Cardiac fibroblast (primary cell): ENCODE results near the gene BOC.

Experiments
- DNase-seq, 2 donors: peaks; one replicate each; pipeline versions ENCODE4 v3.0.0 to v3.0.0-alpha.2; 2010; ENCODE audit warnings: low read depth in 2 of 2
- H3K4me3 ChIP-seq, 2 donors: replicated peaks in 1 of 2; 1 replicate in 1 of 2; 2 replicates in 1 of 2; pipeline ENCODE4 v1.5.1; 2011; ENCODE audit warnings: low read depth in 2 of 2, low read length in 2 of 2, mild to moderate bottlenecking in 2 of 2, moderate library complexity in 1 of 2
- CTCF ChIP-seq: IDR thresholded peaks from one replicate; pipeline ENCODE4 v1.5.1; 2011; ENCODE audit warnings: low read depth, mild to moderate bottlenecking, low read length, inconsistent platforms

BOC gene

GRCh38 chr3:113174304-113174703 is 37.1 kb upstream of the BOC start:
- TF ChIP-seq CTCF, result no peak
- no peak for DNase-seq
- no peak overlapping the region for H3K4me3 ChIP-seq

GRCh38 chr3:113174801-113175485 is 36.4 kb upstream of the BOC start:
- DNase-seq, result peak; percentile 10 to 21
- no peak for TF ChIP-seq CTCF
- H3K4me3 ChIP-seq, result no peak overlapping the region

GRCh38 chr3:113177526-113177925 is 33.8 kb upstream of the BOC start:
- H3K4me3 ChIP-seq, result no peak overlapping the region
- TF ChIP-seq CTCF, result no peak
- DNase-seq, result peak in 1 of 2 donors; percentile 7

DNA sequence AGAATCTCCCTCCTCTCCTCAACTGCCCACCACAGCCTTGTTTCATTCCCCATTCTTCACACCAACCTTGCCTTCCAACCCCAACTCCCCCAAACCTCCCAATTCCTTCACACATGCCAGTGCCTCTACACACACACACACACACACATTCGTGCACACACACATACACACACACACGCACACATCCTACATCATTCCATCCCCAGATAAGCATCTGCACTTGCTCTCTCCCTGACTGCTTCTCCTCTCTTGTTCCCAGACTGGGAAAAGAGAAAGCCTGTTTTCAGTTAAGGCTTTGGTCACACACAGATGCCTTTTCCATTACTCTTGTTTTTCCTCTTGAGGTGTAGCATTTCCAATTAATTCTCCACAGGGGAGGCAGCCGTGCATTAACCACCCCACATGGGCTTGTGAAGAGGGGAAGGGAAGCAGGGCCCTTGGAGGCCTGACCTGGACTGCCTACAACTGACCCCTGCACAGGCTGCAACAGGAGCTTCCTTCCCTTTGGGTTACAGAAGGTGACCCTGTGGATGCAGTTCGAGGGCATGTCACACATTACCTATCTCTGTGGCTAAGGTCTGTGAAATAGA is 32.0 kb upstream of the BOC start:
- no peak for DNase-seq
- H3K4me3 ChIP-seq, result no peak overlapping the region
- TF ChIP-seq CTCF, result no peak

DNA sequence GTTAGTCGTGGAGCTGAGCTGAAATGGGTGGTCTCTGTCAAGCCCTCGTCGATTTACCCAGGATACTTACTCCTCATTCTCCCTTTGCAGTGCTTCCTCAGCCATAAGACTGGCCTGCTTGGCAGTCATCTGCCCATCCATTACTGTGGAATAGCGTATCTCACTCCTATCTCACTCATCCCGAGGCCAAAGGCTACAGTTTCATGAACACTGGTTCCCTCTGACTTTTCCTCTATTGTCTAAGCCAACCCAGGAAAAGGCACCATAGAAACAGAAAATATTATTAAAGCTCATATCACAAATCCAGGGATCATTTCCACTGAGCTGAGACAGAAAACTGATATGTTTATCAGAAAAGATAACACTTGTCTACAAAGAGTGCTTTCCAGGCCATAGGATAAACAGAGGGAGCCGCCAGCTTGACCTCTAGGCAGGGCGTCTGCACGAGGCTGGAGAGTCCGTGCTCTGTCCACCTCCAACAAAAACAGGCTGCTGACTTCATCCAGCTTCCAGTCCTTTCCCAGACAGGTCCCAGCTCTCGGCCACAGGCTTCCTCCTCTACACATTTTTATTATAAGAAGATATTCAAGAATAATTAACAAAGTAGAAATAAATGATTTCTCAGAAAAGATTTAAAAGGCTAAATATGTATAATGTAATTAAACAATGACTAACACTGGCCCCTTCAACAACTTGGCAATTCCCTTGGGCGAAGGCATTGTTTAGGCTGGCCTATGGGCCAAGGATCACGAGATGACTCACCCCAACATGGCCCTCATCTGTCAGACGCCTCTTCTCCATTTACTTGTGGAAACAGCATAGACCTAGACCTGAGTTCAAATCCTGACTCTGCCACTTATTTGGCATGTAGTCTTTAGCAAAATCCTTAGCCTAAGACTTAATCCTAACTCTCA is 27.4 kb upstream of the BOC start:
- no peak for TF ChIP-seq CTCF

GRCh38 chr3:113185194-113185835 is 26.0 kb upstream of the BOC start:
- peak in 1 of 2 donors; percentile 2 for DNase-seq
- TF ChIP-seq CTCF, result no peak
- no peak overlapping the region for H3K4me3 ChIP-seq

More for the DNA sequence above, 27.4 kb upstream of the BOC start:
- DNase-seq, result peak; percentile 34 to 54
- H3K4me3 ChIP-seq, result no peak overlapping the region
